Right ventricle myocardium inferior (tissue), 1 donor: ENCODE results near the gene SLAMF1. TPM values are rescaled to one million over a fixed set of nuclear protein-coding genes. Genes with fewer than 3 reads are reported as not detected.
"Not testable (repeated sequence)": the region's sequence is repeated elsewhere in the genome, so short reads cannot be mapped to it uniquely, and the experiment has no call there.

Experiments
- ATAC-seq: fragments of 200-7000 bp; cut with Tn5 transposase; one replicate; pipeline ENCODE4 v1.9.1; 2020; ENCODE audit warnings: mild to moderate bottlenecking, moderate library complexity
- DNase-seq: peaks from one replicate; pipeline ENCODE4 v3.0.0; 2021; ENCODE audit errors: missing footprints
- intact Hi-C: fragments of 100-400 bp; cut with DNase I; formaldehyde crosslinking; loops from one replicate; pipeline ENCODE4 v1.11.0; 2022
- total RNA-seq: library from RNA; stranded (reverse); fragmentation: NEBNext Ultra II Directional; extraction: Animal tissue kit (Norgen Biotek cat#: 25700); gene quantifications from one replicate; pipeline ENCODE4 v1.2.1, GENCODE V29; 2021
- donor health status: DM: no; HTN: yes; CAD: no; lungs with severe emphysema.

The SLAMF1 gene
- total RNA-seq, 1 donor from 2014 or later = 0.24 TPM

- no peak for DNase-seq
- intact Hi-C loops = no loop called here
Measured at GRCh38 chr1:160578525-160579191, 68.2 kb downstream of the SLAMF1 start.

GRCh38 chr1:160578175-160578524 lies 68.7 kb downstream of the SLAMF1 start:
- DNase-seq = no peak
- intact Hi-C loops = no loop called here
- no peak for ATAC-seq

More at GRCh38 chr1:160578525-160579191, 68.2 kb downstream of the SLAMF1 start:
- ATAC-seq = no peak

DNA sequence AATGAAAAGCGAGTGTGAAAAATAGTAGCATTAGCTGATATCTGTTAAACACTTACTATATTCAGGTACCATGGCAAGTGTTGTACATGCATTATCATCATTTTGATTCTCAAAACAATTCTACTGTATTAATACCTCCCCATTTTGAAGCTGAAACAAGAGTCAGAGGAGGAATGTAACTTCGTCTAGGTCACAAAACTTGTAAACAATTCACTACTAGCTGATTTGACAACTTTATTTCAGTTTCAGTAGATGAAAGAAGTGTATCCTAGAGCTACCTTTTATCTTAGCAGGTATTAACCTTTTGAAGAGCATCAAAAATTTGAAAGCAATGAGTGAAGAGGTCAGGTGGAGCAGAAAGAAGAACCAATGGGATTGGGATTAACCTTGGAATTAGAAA lies 69.2 kb downstream of the SLAMF1 start:
- DNase-seq (no peak), ATAC-seq (no peak)
- intact Hi-C loops = no loop called here

DNA sequence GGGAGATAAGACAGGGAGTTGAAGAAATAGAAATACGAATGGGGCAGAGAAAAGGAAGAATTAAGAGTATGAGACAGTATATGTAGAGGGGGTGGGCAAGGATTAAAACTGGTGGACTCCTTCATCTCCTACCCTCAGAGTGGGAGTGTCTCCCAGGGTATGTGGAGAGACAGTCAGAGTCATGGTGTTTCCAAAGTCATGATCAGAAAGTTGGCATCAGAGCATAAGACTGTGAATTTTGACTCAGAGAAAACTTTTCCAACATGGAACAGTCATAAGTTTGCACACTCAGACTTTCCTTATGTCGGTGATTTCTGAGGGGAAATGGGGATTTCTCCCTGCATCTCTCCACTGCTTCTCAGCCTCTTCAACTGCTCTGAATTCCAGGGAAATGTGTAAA lies 70.0 kb downstream of the SLAMF1 start:
- intact Hi-C loops = no loop called here
- ATAC-seq (no peak), DNase-seq (no peak)

DNA sequence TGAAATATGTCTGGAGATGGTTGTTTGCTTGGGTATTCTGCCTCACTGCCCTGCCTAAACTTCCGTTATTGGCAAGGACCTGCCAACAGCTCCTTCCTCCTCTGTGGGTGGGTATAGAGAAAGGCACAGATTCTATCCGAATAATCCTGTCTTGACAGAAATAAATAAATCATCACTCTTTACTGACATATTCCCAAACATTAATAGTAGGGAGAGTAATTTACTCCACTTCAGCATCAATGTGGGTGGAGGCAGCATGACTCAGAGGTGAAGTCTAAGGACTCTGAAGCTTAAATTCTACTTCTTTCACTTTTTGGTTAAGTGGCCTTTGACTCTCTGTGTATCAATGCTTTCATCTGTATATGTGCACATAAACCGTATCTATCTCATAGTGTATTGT lies 70.5 kb downstream of the SLAMF1 start:
- ATAC-seq (no peak), DNase-seq (no peak)
- intact Hi-C loops = no loop called here

DNA sequence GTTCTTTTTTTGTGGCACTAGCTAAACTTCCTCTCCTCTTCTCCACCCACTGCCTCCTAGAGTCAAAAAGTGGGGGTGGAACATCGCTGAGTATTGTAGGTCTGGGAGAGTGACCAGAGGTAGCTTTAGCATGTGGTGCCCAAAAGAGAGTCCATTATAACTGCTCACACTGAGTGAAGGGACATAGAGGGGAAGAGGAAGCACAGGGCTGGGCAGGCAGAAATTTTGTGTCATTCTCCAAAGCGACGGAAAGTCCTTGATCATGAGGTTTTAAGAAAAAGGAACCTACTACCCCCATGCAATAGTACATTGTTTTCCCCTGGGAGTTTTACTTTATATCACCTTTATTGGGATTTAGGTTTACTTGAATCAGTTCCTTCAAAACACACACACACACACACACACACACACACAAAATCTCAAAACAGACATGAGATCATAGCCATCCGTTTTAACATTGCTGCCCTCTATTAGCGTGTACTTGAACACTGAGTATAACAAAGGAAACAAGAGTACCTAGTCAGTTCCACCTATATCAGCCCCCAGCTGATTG lies 71.7 kb downstream of the SLAMF1 start:
- intact Hi-C loops = no loop called here
- DNase-seq (no peak), ATAC-seq (peak; percentile 68)

DNA sequence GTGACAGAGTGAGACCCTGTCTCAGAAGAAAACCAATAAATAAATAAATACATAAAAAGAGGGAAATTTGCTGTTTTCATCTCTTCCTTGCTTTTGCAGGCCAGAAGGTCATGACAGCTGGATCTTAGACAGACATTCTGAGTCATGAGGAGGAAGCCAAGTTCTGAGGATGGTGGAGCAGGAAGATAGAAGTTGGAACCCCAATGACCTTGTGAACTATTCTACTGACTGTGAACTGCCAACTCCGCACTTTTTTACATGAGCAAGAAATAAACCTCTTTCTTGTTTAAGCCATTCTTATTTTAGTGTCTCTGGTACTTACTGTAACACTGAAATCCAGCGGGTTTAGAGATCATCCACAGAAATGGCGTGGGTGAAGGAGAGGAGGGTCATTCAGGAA lies 76.0 kb downstream of the SLAMF1 start:
- ATAC-seq (no peak), DNase-seq (no peak)
- intact Hi-C loops = no loop called here

DNA sequence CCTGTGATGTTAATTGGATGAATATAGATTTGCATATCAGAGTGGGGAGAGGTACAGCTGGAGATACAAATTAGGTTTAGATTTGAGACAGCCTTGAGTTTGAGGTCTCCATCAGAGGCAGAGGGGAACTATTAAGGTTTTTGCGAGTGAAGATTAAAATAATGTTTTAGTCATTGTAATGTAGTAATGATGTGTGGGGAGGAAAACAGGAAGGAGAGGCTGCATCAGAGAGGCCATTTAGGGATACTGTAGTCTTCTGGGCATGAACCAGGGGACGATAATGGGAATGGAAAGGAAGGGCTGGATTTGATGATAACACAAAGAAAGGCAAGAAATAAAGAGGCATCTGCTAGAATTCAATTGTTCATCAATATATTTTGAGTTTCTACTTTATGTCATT lies 77.0 kb downstream of the SLAMF1 start:
- intact Hi-C loops = no loop called here
- DNase-seq (no peak), ATAC-seq (no peak)

DNA sequence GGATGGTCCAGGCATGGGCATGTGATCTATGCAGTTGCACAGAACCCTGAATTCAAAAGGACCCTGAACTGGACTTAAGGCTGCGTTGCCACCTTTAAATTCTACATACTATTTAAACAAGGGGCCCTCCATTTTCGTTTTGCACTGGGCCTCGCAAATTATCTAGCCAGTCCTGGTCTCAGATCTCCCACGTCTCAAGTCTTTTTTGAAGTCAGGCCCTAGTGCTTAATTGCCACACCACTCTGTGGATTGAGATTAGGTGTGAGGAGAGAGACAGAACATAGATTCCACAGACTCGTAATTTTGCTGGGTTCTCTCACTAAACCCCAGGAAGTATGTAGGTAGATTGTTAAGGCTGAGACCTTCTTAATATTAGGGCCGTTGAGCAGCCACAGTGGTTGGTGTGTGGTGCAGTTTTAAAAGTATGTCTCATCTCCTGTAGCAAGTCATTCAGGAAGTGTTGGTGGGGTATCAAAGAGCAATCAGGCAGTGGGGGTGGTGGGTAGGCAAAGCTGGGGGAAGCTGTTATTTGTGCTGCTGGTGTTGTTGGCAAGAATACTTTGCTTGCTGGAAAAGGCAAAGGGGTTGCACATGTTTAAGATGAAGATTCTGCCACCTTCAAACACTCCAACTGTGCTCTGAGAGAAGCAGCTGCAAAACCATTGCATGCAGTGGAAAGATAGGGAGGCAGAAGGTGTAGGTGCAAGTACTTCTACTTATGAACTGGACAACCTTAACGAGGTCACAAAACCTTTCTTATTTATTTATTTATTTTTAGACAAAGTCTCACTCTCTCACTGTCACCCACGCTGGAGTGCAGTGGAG lies 78.8 kb downstream of the SLAMF1 start:
- ATAC-seq = no peak
- intact Hi-C loops = no loop called here

GRCh38 chr1:160567341-160567740 lies 79.5 kb downstream of the SLAMF1 start:
- DNase-seq = no peak
- intact Hi-C loops = no loop called here

More for the DNA sequence above, 78.8 kb downstream of the SLAMF1 start:
- DNase-seq = no peak

DNA sequence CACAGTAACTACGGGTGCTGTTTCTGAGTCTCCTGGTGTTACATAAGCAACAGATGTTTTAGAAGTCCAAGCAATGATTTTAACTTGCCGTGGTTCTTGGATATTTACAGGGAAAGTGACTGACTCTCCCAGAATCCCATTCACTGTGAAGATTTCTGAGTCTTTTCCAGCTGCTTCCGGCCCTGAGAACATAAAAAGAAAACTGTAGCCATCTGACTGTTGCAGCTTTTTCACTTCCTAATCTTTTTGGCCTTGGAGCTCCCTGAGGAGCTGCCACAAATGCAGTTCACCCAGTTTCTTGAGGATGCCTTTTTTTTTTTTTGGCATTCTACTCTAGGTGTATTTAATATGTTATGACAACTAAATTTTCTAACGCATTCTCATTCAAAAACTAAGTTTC lies 81.3 kb downstream of the SLAMF1 start:
- ATAC-seq (no peak), DNase-seq (no peak)
- intact Hi-C loops = no loop called here

More at GRCh38 chr1:160567341-160567740, 79.5 kb downstream of the SLAMF1 start:
- ATAC-seq = no peak

DNA sequence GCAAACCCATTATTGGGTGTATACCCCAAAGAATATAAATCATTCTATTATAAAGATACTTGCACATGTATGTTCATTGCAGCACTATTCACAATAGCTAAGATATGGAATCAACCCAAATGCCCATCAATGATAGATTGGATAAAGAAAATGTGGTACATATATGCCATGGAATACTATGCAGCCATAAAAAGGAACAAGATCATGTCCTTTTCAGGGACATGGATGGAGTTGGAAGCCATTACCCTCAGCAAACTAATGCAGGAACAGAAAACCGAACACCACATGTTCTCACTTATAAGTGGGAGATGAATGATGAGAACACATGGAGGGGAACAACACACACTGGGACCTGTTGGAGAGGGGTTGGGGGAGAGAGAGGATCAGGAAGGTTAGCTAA lies 83.6 kb downstream of the SLAMF1 start:
- intact Hi-C loops, DNase-seq, ATAC-seq: not testable (repeated sequence)

DNA sequence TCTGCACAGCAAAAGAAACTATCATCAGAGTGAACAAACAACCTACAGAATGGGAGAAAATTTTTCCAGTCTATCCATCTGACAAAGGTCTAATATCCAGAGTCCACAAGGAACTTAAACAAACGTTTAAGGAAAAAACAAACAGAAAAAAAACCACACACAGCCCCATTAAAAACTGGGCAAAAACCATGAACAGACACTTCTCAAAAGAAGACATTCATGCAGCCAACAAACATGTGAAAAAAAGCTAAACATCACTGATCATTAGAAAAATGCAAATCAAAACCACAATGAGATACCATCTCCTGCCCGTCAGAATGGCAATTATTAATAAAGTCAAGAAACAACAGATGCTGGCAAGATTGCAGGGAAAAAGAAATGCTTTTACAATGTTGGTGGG lies 84.1 kb downstream of the SLAMF1 start:
- intact Hi-C loops, DNase-seq: not testable (repeated sequence)

GRCh38 chr1:160560806-160561205 lies 86.0 kb downstream of the SLAMF1 start:
- DNase-seq (no peak), ATAC-seq (no peak)
- intact Hi-C loops = no loop called here

More for the DNA sequence above, 84.1 kb downstream of the SLAMF1 start:
- ATAC-seq = not testable (repeated sequence)

DNA sequence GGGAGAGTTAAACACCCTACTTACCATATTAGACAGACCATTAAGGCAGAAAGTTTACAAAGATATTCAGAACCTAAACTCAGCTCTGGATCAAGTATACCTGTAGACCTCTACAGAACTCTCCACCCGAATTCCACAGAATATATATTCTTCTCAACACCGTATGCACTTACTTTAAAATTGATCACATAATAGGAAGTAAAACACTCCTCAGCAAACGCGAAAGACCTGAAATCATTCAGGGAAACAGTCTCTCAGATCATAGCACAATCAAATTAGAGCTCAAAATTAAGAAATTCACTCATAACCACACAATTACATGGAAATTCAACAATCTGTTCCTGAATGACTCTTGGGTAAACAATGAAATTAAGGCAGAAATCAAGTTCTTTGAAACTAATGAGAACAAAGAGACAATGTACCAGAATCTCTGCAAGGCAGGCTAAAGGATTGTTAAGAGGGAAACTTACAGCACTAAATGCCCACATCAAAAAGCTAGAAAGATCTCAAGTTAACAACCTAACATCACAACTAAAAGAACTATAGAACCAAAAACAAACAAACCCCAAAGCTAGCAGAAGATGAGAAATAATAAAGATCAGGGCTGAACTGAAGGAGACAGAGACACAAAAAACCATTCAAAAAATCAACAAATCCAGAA lies 86.7 kb downstream of the SLAMF1 start:
- intact Hi-C loops = no loop called here
- no peak for DNase-seq
- no peak for ATAC-seq

GRCh38 chr1:160559437-160559836 lies 87.4 kb downstream of the SLAMF1 start:
- intact Hi-C loops, ATAC-seq, DNase-seq: not testable (repeated sequence)

DNA sequence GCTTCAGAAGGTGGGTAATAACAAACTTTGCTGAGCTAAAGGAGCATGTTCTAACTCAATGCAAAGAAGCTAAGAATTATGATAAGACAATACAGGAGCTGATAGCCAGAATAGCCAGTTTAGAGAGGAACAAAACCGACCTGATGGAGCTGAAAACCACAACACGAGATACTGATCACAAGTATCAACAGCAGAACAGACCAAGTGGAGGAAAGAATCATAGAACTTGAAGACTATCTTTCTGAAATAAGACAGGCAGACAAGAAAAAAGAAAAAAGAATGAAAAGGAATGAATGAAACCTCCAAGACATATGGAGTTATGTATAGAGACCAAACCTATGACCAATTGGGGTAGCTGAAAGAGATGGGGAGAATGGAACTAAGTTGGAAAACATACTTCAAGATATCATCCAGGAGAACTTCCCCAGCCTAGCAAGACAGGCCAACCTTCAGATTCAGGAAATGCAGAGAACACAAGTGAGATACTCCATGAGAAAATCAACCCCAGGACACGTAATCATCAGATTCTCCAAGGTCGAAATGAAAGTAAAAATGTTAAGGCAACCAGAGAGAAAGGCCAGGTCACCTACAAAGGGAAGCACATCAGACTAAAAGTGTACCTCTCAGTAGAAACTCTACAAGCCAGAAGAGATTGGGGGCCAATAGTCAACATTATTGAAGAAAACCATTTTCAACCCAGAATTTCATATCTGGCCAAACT lies 88.0 kb downstream of the SLAMF1 start:
- DNase-seq (no peak), ATAC-seq (no peak)
- intact Hi-C loops = no loop called here
